Gastrocnemius medialis (tissue), 4 donors: ENCODE measurements around the gene VPS54. TPM values are rescaled to one million over a fixed set of nuclear protein-coding genes. Genes with fewer than 3 reads are reported as not detected.

Experiments used
- ATAC-seq, 2 donors: fragments of 150-250 bp; one replicate each; pipeline ENCODE4 v1.9.1; 2016
- DNase-seq, 2 donors: peaks; one replicate each; pipeline ENCODE4 v3.0.0-alpha.2; 2019
- H3K27ac ChIP-seq, 4 donors: fragments of 200-600 bp; sonication (generic); 1 replicate in 1 of 4; 2 replicates in 3 of 4; pipeline ENCODE4 v1.5.1; 2016 to 2018; ENCODE audit warnings: mild to moderate bottlenecking in 2 of 4, moderate library complexity in 1 of 4
- H3K27me3 ChIP-seq, 3 donors: fragments of 200-600 bp; sonication (generic) in 2 of 3; 1 replicate in 1 of 3; 2 replicates in 2 of 3; pipeline versions ENCODE4 v1.5.1 to v1.6.0; 2016 to 2019; ENCODE audit warnings: mild to moderate bottlenecking in 1 of 3, moderate library complexity in 1 of 3
- H3K36me3 ChIP-seq, 2 donors: fragments of 200-600 bp; sonication (generic) in 1 of 2; one replicate each; pipeline ENCODE4 v1.5.1; 2017 to 2018
- H3K4me1 ChIP-seq, 2 donors: fragments of 200-600 bp; sonication (generic) in 1 of 2; one replicate each; pipeline ENCODE4 v1.5.1; 2016 to 2017; ENCODE audit warnings: mild to moderate bottlenecking in 2 of 2
- H3K4me3 ChIP-seq, 4 donors: fragments of 200-600 bp; sonication (generic) in 3 of 4; 1 replicate in 1 of 4; 2 replicates in 3 of 4; pipeline ENCODE4 v1.5.1; 2016 to 2019; ENCODE audit warnings: mild to moderate bottlenecking in 2 of 4
- H3K9me3 ChIP-seq, 3 donors: fragments of 200-600 bp; sonication (generic) in 2 of 3; 1 replicate in 1 of 3; 2 replicates in 2 of 3; pipeline ENCODE4 v1.5.1; 2016 to 2019
- POLR2A ChIP-seq, 2 donors: fragments of 450-650 bp; IDR thresholded peaks; one replicate each; pipeline ENCODE4 v1.6.1; 2017; ENCODE audit warnings: antibody characterized with exemption in 2 of 2, mild to moderate bottlenecking in 2 of 2, moderate library complexity in 2 of 2
- in situ Hi-C, 4 donors: fragments of 200-750 bp; cut with MboI; loops; one replicate each; pipeline versions ENCODE4 v1.15.0 to v1.8.0; 2017; ENCODE audit warnings: low sequenced_read_pairs in 4 of 4
- intact Hi-C: fragments of 100-400 bp; cut with DNase I; formaldehyde crosslinking; loops from one replicate; pipeline ENCODE4 v1.15.1; 2023; ENCODE audit warnings: low total_unique reads
- total RNA-seq, 4 donors: library from RNA; depleted of rRNA; stranded (reverse); fragments of >200 nt; gene quantifications; one replicate each; pipeline versions ENCODE4 v1.1.0 to v1.2.3, GENCODE V29; 2016
- TF ChIP-seq, protein P1 (sequence below), 5 experiments: fragments of 450-650 bp in 3 of 5; fragments of 200-600 bp in 2 of 5; sonication (generic) in 2 of 5; IDR thresholded peaks in 4 of 5; conservative IDR thresholded peaks in 1 of 5; 1 replicate in 4 of 5; 2 replicates in 1 of 5; pipeline ENCODE4 v1.5.1; 2016 to 2019; ENCODE audit warnings: antibody characterized with exemption in 5 of 5, mild to moderate bottlenecking in 3 of 5, moderate library complexity in 3 of 5

Gene VPS54
- total RNA-seq, 4 donors from 2014 or later = 7.9 to 12.4 (median 9.8) TPM

DNA sequence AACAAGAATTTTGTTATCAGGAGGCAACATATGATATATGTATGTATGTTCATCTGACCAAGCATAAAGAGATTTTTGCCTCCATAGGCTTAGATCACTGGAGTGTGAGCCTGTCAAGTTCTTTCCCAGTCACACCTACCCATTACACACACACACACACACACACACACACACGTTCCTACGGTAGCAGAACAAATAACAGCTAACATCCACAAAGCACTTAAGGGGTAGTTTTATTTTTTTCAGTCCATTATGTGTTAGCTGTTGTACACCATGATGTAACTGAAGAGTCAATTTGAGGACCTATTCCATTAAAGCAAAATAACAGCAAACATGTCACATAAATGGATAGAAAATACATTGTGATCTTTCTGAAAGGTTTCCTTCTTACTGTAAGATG lies 138.0 kb downstream of the VPS54 start:
- in situ Hi-C loops = loop anchor here in 1 of 4 donors (25.0 kb wide), 1 partner anchor 294 kb away; the partner anchor contains the start of genes MDH1 and WDPCP
- Histone ChIP-seq H3K27ac (peak overlapping the region; percentile 2 to 90 (median 60)), H3K4me1 (peaks cover 21 to 24% of the 10 kb centered on the region in 2 donors), H3K4me3 (no peak overlapping the region), H3K27me3 (no peaks in the 10 kb centered on the region), H3K9me3 (no peaks in the 10 kb centered on the region), H3K36me3 (peaks cover 0 to 43% of the 10 kb centered on the region in 2 donors)
- ATAC-seq (no peak), DNase-seq (no peak)
- no peak for TF ChIP-seq POLR2A (IDR thresholded peaks at IDR 0.05)
- TF ChIP-seq, protein P1, sequence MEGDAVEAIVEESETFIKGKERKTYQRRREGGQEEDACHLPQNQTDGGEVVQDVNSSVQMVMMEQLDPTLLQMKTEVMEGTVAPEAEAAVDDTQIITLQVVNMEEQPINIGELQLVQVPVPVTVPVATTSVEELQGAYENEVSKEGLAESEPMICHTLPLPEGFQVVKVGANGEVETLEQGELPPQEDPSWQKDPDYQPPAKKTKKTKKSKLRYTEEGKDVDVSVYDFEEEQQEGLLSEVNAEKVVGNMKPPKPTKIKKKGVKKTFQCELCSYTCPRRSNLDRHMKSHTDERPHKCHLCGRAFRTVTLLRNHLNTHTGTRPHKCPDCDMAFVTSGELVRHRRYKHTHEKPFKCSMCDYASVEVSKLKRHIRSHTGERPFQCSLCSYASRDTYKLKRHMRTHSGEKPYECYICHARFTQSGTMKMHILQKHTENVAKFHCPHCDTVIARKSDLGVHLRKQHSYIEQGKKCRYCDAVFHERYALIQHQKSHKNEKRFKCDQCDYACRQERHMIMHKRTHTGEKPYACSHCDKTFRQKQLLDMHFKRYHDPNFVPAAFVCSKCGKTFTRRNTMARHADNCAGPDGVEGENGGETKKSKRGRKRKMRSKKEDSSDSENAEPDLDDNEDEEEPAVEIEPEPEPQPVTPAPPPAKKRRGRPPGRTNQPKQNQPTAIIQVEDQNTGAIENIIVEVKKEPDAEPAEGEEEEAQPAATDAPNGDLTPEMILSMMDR (IDR thresholded peaks at IDR 0.05 in 4 of 5, conservative IDR thresholded peaks at IDR 0.05 in 1 of 5) = no peak
- intact Hi-C loops = no loop called here

DNA sequence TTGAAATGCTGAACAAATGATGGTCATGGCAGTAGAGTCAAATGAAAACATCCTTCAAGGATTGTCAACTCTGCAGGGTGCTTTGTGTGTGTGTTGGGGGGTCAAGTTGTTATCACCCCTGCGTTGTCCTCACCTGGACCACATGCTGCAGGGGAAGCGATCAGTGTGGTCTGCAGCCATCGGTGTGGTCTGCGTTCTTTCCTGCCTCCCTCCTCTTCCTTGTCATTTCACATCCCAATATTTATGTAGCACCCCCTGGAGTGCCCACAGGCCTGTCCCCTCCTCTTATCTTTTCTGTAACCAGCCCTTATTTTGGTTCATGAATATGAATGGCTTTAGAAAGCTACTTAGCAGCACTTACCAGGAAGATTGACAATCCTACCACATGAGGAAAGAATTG lies 138.6 kb downstream of the VPS54 start:
- no peaks in the 10 kb centered on the region for H3K9me3 ChIP-seq
- DNase-seq (no peak), ATAC-seq (no peak)
- in situ Hi-C loops = loop anchor here in 1 of 4 donors (25.0 kb wide), 1 partner anchor 293 kb away; the partner anchor contains the start of genes MDH1 and WDPCP
- peaks cover 24 to 26% of the 10 kb centered on the region in 2 donors for H3K4me1 ChIP-seq
- no peaks in the 10 kb centered on the region for H3K27me3 ChIP-seq
- no peak for TF ChIP-seq POLR2A (IDR thresholded peaks at IDR 0.05)
- TF ChIP-seq, protein P1 (IDR thresholded peaks at IDR 0.05 in 4 of 5, conservative IDR thresholded peaks at IDR 0.05 in 1 of 5) = no peak
- intact Hi-C loops = no loop called here
- peak overlapping the region in 2 of 4 donors; percentile 56 to 90 for H3K27ac ChIP-seq
- H3K36me3 ChIP-seq = peaks cover 0 to 38% of the 10 kb centered on the region in 2 donors
- H3K4me3 ChIP-seq = no peak overlapping the region

DNA sequence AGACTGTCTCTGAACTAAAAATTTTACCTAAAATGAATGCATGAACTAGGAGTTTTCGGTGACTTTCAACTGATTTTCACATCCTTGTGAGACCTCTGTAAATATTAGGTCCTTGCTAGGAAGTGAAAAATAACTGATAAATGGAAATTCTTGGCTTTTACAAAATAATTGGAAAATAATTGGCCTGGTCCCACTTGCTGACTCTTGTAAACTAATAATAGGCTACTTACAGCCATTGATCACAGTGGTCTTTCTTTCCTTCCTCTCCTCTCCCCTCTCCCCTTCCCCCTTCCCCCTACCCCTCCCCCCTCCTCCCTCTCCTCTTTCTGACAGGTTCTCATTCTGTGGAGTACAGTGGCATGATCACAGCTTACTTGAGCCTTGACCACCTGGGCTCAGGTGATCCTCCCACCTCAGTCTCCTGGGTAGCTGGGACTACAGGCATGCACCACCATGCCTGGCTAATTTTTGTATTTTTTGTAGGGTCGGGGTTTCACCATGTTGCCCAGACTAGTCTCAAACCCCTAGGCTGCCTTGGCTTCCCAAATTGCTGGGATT lies 139.3 kb downstream of the VPS54 start:
- no peak for ATAC-seq
- Histone ChIP-seq H3K27ac (peak overlapping the region in 3 of 4 donors; percentile 7 to 90 (median 56)), H3K4me1 (peaks cover 31 to 32% of the 10 kb centered on the region in 2 donors), H3K9me3 (no peaks in the 10 kb centered on the region), H3K27me3 (no peaks in the 10 kb centered on the region), H3K4me3 (no peak overlapping the region), H3K36me3 (peaks cover 0 to 31% of the 10 kb centered on the region in 2 donors)
- DNase-seq = no peak
- in situ Hi-C loops (loop anchor here in 1 of 4 donors (25.0 kb wide), 1 partner anchor 293 kb away; the partner anchor contains the start of genes MDH1 and WDPCP), intact Hi-C loops (no loop called here)
- TF ChIP-seq POLR2A (IDR thresholded peaks at IDR 0.05) = no peak
- TF ChIP-seq, protein P1 (IDR thresholded peaks at IDR 0.05 in 4 of 5, conservative IDR thresholded peaks at IDR 0.05 in 1 of 5) = no peak

DNA sequence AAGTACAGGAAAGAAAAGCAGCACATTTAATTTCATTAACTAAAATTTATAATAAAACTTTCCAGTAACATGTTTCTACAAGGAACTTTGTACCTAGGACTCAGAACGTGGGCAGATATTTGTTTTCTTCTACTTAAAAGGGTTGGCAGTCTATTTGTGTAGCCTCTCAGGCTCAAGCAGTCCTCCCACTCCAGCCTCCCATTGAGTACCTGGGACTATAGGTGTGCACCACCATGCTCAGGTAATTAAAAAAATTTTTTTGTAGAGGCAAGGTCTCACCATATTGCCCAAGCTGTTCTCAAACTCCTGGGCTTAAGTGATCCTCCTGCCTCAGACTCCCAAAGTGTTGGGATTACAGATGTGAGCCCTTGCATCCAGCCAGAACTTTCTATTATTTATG lies 140.7 kb downstream of the VPS54 start:
- no peak for TF ChIP-seq POLR2A (IDR thresholded peaks at IDR 0.05)
- TF ChIP-seq, protein P1 (IDR thresholded peaks at IDR 0.05 in 4 of 5, conservative IDR thresholded peaks at IDR 0.05 in 1 of 5) = no peak
- intact Hi-C loops (no loop called here), in situ Hi-C loops (loop anchor here in 1 of 4 donors (25.0 kb wide), 1 partner anchor 291 kb away; the partner anchor contains the start of genes MDH1 and WDPCP)
- peak overlapping the region in 2 of 4 donors; percentile 13 to 90 for H3K27ac ChIP-seq
- no peaks in the 10 kb centered on the region for H3K27me3 ChIP-seq
- ATAC-seq (no peak), DNase-seq (no peak)
- H3K4me3 ChIP-seq = no peak overlapping the region
- peaks cover 46 to 47% of the 10 kb centered on the region in 2 donors for H3K4me1 ChIP-seq
- H3K9me3 ChIP-seq = no peaks in the 10 kb centered on the region
- peaks cover 0 to 23% of the 10 kb centered on the region in 2 donors for H3K36me3 ChIP-seq
